ENCODE data around the gene HNRNPR. TPM values are rescaled to one million over a fixed set of nuclear protein-coding genes. Genes with fewer than 3 reads are reported as not detected.
A peak's percentile ranks its signal among the peaks of the same experiment; 100 is the strongest.
"Not testable (repeated sequence)": the region's sequence is repeated elsewhere in the genome, so short reads cannot be mapped to it uniquely, and the experiment has no call there.

The HNRNPR gene
- total RNA-seq, 1 experiment from 2014 or later: 236 TPM

- no peaks in the 10 kb centered on the region for H3K36me3 ChIP-seq
Measured at GRCh38 chr1:23376890-23377811, 33.1 kb upstream of the HNRNPR start.

GRCh38 chr1:23374079-23374735 is 30.1 kb upstream of the HNRNPR start:
- not testable (repeated sequence) for DNase-seq (ENCODE audit: low read depth in 1 of 2, low spot score in 2 of 2); H3K36me3 ChIP-seq; H3K9me3 ChIP-seq (replicated peaks); H3K27me3 ChIP-seq (replicated peaks); H3K27ac ChIP-seq; H3K4me3 ChIP-seq
- peaks cover 36% of the 10 kb centered on the region for H3K4me1 ChIP-seq (replicated peaks)

More at GRCh38 chr1:23376890-23377811, 33.1 kb upstream of the HNRNPR start:
- Histone ChIP-seq H3K4me1 (replicated peaks) (peaks cover 23% of the 10 kb centered on the region), H3K27me3 (replicated peaks) (no peaks in the 10 kb centered on the region), H3K9me3 (replicated peaks) (no peaks in the 10 kb centered on the region), H3K27ac (peak overlapping the region; percentile 83), H3K4me3 (no peak overlapping the region)
- DNase-seq (ENCODE audit: low read depth in 1 of 2, low spot score in 2 of 2): peak; percentile 86 to 93

GRCh38 chr1:23371987-23372880 is 28.1 kb upstream of the HNRNPR start:
- Histone ChIP-seq H3K27me3 (replicated peaks) (no peaks in the 10 kb centered on the region), H3K4me3 (no peak overlapping the region), H3K4me1 (replicated peaks) (peaks cover 34% of the 10 kb centered on the region), H3K9me3 (replicated peaks) (no peaks in the 10 kb centered on the region), H3K36me3 (peaks cover 8% of the 10 kb centered on the region), H3K27ac (no peak overlapping the region)
- no peak for DNase-seq (ENCODE audit: low read depth in 1 of 2, low spot score in 2 of 2)

- Histone ChIP-seq H3K9me3 (replicated peaks) (no peaks in the 10 kb centered on the region), H3K36me3 (peaks cover 21% of the 10 kb centered on the region), H3K27me3 (replicated peaks) (no peaks in the 10 kb centered on the region), H3K4me1 (replicated peaks) (peaks cover 21% of the 10 kb centered on the region), H3K27ac (peak overlapping the region; percentile 75; the same call in 1 of the 2 replicates), H3K4me3 (no peak overlapping the region)
- DNase-seq (ENCODE audit: low read depth in 1 of 2, low spot score in 2 of 2): peak in 1 of 2 experiments; percentile 38
Measured at GRCh38 chr1:23370709-23371584, 26.9 kb upstream of the HNRNPR start.

GRCh38 chr1:23370330-23370708 is 26.2 kb upstream of the HNRNPR start:
- Histone ChIP-seq H3K9me3 (replicated peaks) (no peaks in the 10 kb centered on the region), H3K27me3 (replicated peaks) (no peaks in the 10 kb centered on the region), H3K4me1 (replicated peaks) (peaks cover 20% of the 10 kb centered on the region), H3K4me3 (peak overlapping the region; percentile 63), H3K36me3 (peaks cover 24% of the 10 kb centered on the region), H3K27ac (peak overlapping the region; percentile 75)
- no peak for DNase-seq (ENCODE audit: low read depth in 1 of 2, low spot score in 2 of 2)

- H3K27me3 ChIP-seq (replicated peaks): no peaks in the 10 kb centered on the region
Measured at GRCh38 chr1:23369335-23370013, 25.4 kb upstream of the HNRNPR start, which contains the start of gene ZNF436. TSS of gene ZNF436 (minus strand) at chr1:23369836. CDS start at chr1:23368005, 1,831 bp downstream.

GRCh38 chr1:23368562-23369334 is 24.7 kb upstream of the HNRNPR start:
- peaks cover 6% of the 10 kb centered on the region; the same call in 1 of the 2 replicates for H3K9me3 ChIP-seq (replicated peaks)
- no peaks in the 10 kb centered on the region for H3K27me3 ChIP-seq (replicated peaks)
- peak overlapping the region; percentile 75 for H3K27ac ChIP-seq
- H3K4me3 ChIP-seq: peak overlapping the region; percentile 63
- H3K4me1 ChIP-seq (replicated peaks): peaks cover 20% of the 10 kb centered on the region
- H3K36me3 ChIP-seq: peaks cover 38% of the 10 kb centered on the region
- DNase-seq (ENCODE audit: low read depth in 1 of 2, low spot score in 2 of 2): peak; percentile 91 to 92

More at GRCh38 chr1:23369335-23370013, 25.4 kb upstream of the HNRNPR start, which contains the start of gene ZNF436:
- peaks cover 3% of the 10 kb centered on the region; the same call in 1 of the 2 replicates for H3K9me3 ChIP-seq (replicated peaks)
- peaks cover 20% of the 10 kb centered on the region for H3K4me1 ChIP-seq (replicated peaks)
- peaks cover 30% of the 10 kb centered on the region for H3K36me3 ChIP-seq
- H3K27ac ChIP-seq: peak within 1 kb of the TSS; percentile 75
- DNase-seq (ENCODE audit: low read depth in 1 of 2, low spot score in 2 of 2): peak; percentile 92
- H3K4me3 ChIP-seq: peak within 1 kb of the TSS; percentile 63

GRCh38 chr1:23367791-23368561 is 23.9 kb upstream of the HNRNPR start:
- peaks cover 8% of the 10 kb centered on the region for H3K9me3 ChIP-seq (replicated peaks)
- peak overlapping the region; percentile 75 for H3K27ac ChIP-seq
- H3K36me3 ChIP-seq: peaks cover 45% of the 10 kb centered on the region
- peak overlapping the region; percentile 63 for H3K4me3 ChIP-seq
- H3K27me3 ChIP-seq (replicated peaks): no peaks in the 10 kb centered on the region
- H3K4me1 ChIP-seq (replicated peaks): peaks cover 20% of the 10 kb centered on the region
- peak; percentile 97 to 99 for DNase-seq (ENCODE audit: low read depth in 1 of 2, low spot score in 2 of 2)

- peaks cover 20% of the 10 kb centered on the region for H3K4me1 ChIP-seq (replicated peaks)
- no peaks in the 10 kb centered on the region for H3K27me3 ChIP-seq (replicated peaks)
- peaks cover 14% of the 10 kb centered on the region for H3K9me3 ChIP-seq (replicated peaks)
- peaks cover 51% of the 10 kb centered on the region for H3K36me3 ChIP-seq
- H3K27ac ChIP-seq: no peak overlapping the region
- DNase-seq (ENCODE audit: low read depth in 1 of 2, low spot score in 2 of 2): no peak
- H3K4me3 ChIP-seq: peak overlapping the region; percentile 63
Measured at GRCh38 chr1:23367451-23367790, 23.3 kb upstream of the HNRNPR start.

- no peak overlapping the region for H3K27ac ChIP-seq
- no peak for DNase-seq (ENCODE audit: low read depth in 1 of 2, low spot score in 2 of 2)
- no peaks in the 10 kb centered on the region for H3K27me3 ChIP-seq (replicated peaks)
- H3K4me3 ChIP-seq: no peak overlapping the region
- peaks cover 20% of the 10 kb centered on the region for H3K4me1 ChIP-seq (replicated peaks)
- H3K9me3 ChIP-seq (replicated peaks): peaks cover 22% of the 10 kb centered on the region
- H3K36me3 ChIP-seq: peaks cover 59% of the 10 kb centered on the region
Measured at GRCh38 chr1:23366598-23366997, 22.5 kb upstream of the HNRNPR start.

- peaks cover 64% of the 10 kb centered on the region for H3K36me3 ChIP-seq
- no peak for DNase-seq (ENCODE audit: low read depth in 1 of 2, low spot score in 2 of 2)
- no peak overlapping the region for H3K4me3 ChIP-seq
- H3K9me3 ChIP-seq (replicated peaks): peaks cover 27% of the 10 kb centered on the region
- H3K27ac ChIP-seq: no peak overlapping the region
- no peaks in the 10 kb centered on the region for H3K27me3 ChIP-seq (replicated peaks)
- peaks cover 17% of the 10 kb centered on the region for H3K4me1 ChIP-seq (replicated peaks)
Measured at GRCh38 chr1:23366146-23366545, 22.1 kb upstream of the HNRNPR start.

Data from SJSA1 (cell line).